ENCODE results near the gene COQ8B.
"Not testable (repeated sequence)": the region's sequence is repeated elsewhere in the genome, so short reads cannot be mapped to it uniquely, and the experiment has no call there.

The COQ8B gene

DNA sequence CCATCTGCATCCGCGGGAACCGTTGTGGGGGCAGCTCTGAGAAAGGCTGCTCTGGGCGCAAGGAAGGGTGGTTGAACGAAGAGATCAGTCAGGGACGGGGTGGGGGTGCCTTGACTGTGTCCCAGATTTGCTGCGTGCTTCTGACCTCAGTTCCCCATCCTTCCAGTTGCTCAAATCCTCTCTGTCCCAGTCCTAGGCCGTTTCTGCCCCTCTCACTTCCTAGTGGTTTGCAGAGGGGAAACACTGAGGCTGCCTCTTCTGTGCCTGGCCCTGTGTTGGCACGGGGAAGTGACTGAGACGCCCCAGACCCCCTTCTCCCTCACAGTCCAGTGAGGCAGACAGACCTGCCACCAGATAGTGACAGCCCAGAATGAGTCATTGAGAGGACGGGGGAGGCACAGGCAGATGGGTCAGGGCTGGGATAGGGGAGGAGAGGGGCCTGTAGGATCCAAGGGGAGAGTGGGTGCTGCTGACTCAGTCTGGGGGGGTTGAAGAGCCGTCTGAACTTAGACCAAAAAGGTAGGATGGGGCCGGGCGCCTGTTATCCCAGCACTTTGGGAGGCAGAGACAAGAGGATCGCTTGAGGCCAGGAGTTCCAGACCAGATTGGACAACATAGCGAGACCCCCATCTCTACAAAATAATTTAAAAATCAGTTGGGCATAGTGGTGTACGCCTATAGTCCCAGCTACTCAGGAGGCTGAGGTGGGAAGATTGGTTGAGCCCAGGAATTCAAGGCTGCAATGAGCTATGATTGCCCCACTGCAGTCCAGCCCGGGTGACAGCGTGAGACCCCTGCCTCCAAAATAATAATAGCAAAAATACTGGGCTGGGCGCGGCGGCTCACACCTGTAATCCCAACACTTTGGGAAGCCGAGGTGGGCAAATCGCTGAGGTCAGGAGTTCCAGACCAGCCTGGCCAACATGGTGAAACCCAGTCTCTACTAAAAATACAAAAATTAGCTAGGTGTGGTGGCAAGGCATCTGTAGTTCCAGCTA lies 52.7 kb downstream of the COQ8B start:
- DNase-seq = peak; percentile 46

DNA sequence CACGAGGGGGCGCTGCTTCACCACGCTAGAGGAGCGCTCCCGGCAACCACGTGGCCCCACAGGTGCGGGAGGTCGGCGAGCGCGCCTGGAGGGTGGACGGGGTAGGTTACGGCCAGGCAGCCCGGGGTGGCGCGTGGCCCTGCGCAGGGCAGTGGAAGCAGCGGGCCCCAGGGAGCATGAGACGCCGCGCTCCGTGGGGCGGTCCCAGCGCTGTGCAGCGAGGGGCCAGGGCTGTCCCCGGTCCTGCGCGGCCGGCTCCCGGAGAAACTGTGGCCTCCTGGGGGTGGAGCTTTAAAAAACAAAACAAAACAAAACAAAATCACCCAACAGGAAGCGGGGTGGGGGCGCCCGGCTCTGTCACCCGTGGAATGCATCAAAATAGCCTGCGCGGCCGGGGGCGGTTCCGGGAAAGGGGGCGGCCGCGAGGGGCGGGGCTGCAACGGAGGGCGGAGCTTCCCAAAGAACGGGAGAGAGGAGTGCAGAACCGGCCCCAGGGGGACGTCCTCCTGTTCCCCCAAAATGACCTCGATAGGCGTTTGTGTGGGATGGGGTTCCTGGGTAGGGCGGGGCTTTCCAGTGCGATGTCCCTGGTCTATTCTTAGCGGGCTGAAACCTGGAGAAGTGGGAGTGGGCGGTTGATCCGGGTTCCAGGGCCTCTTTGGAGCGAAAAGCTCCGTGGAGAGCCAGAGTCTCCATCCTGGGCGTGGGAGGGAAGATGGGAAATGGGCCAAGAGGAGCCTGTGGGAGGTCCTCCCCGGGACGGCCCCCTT lies 53.6 kb downstream of the COQ8B start:
- peak; percentile 97 for DNase-seq

DNA sequence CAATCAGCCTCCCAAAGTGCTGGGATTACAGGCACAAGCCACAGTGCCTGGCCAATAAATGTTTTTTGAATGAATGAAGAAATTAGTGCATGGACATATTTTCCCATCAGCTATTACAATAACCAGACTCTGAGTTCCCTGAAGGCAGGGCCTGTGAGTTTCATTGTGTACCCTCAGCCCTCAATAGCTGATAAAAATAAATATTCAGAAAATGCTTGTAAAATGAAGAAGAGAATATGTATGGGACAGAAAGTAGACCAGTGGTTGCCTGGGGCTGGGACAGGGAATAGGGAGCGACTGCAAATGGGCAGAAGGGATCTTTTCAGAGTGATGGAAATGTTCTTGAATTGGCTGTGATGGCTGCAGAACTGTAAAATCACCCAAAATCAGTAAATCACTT lies 55.1 kb downstream of the COQ8B start:
- DNase-seq = no peak

DNA sequence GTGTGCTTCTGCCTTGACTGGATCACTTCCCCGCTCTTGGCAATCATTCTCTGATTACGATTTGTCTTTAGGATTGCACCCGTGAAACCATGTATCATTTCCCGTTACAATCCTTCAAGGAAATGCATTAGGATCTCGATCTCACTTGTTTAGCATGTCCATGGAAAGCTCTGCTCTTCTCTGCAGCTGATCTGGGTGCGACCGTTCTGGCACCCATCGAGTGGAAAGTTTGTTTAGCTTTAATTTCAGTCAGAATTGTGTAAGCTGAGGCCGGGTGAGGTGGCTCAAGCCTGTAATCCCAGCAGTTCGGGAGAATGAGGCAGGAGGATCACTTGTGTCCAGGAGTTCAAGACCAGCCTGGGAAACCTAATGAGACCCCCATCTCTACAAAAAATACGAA lies 57.1 kb downstream of the COQ8B start:
- DNase-seq = no peak

DNA sequence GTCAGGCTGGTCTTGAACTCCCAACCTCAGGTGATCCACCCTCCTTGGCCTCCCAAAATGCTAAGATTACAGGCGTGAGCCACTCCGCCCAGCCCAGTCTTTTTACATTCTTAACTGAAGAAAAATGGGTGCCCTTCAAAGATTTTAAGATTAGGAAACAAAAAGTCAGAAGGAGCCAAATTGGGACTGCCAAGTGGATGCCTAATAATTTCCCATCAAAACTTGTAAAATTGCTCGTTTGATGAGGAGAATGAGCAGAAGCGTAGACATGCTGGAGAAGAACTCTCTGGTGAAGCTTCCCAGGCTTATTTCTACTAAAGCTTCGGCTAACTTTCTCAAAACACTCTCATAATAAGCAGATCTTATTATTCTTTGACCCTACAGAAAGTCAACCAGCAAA lies 57.6 kb downstream of the COQ8B start:
- DNase-seq = no peak

DNA sequence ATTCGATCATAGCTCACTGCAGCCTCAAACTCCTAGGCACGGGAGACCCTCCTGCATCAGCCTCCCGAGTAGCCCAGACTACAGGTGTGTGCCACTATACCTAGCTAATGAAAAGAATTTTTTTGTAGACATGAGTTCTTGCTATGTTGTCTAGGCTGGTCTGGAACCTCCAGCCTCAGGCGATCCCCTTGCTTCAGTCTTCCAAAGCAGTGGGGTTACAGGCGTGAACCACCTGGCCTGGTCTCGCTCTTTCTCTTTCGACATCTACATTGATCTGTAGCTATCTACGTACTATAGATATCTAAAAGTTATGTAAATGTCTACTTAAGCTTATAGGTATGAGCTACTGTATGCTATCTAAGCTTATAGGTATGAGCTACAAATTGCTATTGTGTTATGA lies 58.7 kb downstream of the COQ8B start:
- no peak for DNase-seq

DNA sequence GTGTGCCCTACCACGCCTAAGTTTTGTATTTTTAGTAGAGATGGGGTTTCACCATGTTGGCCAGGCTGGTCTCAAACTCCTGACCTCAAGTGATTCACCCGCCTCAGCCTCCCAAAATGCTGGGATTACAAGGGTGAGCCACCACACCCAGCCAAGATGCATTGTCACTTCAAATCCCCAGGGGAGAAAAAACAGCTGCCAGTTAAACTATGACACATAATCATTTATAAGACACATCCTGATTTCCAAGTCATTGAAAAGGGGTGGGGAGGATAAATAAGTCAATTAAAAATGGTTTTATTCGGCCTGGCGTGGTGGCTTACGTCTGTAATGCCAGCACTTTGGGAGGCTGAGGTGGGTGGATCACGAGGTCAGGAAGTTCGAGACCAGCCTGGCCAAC lies 61.0 kb downstream of the COQ8B start:
- DNase-seq = not testable (repeated sequence)

DNA sequence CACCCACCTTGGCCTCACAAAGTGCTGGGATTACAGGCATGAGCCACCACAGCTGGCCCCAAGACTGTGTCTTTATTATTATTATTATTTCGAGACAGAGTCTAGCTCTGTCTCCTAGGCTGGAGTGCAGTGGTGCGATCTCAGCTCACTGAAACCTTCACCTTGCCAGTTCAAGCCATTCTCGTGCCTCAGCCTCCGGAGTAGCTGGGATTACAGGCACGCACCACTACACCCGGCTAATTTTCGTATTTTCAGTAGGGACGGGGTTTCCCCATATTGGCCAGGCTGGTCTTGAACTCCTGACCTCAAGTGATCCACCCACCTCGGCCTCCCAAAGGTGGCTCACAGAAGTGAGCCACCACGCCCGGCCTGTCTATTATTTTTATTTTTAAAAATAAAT lies 64.4 kb downstream of the COQ8B start:
- DNase-seq = not testable (repeated sequence)

DNA sequence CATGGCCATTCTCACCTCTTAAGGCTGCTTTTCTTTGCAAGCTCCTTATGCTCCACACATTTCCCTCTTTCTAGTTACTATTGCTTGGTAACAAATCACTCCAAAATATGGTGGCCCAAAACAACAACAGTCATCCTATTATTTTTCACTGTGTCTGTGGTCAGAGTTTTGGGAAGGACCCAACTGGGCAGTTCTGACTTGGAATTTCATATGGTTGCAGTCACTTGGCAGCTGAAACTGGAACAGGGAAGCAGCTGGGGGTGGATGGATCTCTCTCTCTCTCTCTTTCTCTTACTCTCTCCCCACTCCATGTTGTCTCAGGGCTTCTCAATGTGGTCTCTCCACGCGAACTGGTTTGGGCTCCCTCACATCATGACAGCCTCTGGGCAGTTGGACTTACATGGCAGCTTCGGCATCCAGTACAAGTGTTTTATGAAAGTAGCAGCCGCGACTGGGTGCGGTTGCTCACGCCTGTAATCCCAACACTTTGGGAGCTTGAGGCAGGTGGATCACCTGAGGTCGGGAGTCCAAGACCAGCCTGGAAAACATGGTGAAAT lies 65.9 kb downstream of the COQ8B start:
- DNase-seq = no peak

DNA sequence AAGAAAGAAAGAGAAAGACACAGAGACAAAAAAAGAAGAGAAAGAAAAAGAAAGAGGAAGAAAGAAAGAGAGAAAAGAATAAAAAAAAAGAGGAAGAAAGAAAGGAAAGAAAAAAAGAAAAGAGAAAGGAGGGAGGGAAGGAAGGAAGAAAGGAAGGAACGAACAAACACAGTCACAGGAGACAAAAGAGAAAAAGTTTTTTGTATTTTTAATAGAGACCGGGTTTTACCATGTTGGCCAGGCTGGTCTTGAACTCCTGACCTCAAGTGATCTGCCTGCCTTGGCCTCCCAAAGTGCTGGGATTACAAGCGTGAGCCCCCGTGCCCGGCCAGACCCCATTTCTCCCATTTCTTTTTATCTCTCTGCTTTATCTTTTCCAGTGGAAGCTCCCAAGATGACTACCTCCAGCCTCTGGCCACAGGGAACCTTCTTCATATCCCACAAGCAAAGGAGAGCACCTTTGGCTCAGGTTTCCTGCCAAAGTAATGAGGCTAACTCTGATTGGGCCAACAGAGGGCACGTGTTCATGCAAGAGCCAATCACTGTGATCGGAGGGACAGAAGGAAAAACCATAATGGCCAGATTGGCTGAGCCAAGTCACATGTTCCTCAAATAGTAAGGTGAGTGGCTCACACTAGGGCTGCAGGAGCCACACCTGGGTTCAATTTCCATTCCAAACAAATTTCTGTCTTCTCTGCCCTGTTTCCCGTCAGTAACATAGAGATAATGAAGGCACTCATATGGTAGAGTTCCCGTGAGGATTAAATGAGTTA lies 66.6 kb downstream of the COQ8B start:
- DNase-seq = peak; percentile 53

DNA sequence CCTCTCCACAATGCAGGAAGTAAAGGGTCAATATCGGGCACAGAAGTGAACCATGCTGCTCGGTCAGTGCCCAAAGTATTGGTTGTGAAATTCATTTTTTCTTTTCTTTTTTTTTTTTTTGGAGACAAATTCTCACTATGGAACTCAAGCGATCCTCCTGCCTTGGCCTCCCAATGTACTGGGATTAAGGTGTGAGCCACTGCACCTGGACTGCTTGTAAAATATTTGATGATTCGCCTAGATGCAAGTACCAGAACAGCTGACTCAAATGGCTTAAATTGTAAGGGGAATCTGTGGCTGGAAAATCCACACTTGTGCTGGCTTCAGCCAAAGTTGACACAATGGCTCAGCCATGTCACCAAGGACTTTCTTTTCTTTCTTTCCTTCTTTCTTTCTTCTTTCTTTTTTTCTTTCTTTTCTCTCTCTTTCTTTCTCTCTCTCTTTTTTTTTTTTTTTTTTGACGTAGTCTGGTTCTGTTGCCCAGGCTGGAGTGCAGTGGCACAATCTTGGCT lies 69.9 kb downstream of the COQ8B start:
- DNase-seq = peak; percentile 82

DNA sequence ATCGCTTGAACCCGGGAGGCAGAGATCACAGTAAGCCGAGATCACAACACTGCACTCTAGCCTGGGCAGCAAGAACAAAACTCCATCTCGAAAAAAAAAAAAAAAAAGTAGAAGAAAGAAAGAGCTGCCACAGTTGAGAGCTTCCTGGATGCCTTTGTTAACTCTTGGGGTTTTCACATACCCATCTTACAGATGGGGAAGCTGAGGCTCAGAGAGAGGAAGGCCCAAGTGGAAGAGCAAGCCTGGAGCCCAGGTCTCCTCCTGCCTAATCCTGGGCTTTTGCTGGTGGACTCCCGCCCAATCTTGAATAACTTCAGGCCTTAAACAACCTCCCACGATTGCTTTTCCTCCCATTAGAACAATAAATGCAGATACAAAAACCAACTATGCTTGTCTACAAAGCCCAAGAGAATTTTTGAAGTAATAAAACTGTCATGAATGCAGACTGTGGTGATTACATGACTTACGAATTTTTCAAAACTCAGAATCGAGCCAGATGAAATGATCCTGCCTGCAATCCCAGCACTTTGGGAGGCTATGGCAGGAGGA lies 73.9 kb downstream of the COQ8B start:
- DNase-seq = no peak

DNA sequence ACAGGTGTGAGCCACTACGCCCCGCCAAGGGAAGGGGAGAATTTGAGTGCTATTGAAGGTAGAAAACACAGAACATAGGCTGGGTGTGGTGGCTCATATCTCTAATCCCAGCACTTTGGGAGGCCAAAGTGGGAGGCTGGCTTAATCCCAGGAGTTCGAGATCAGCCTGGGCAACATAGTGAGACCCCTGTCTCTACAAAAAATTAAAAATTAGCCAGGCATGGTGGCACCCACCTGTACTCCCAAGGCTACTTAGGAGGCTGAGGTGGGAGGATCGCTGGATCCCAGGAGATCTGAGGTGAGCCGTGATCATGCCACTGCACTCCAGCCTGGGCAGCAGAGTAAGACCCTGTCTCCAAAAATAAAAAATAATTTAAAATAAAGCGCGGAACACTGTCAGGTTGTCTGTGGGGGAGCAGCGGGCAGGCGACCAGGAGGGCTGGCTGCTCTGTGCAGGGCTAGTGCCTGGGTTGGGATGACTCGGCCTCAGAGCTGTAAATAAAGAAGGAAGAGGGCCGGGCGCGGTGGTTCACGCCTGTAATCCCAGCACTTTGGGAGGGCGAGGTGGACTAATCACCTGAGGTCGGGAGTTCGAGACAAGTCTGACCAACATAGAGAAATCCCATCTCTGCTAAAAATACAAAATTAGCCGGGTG lies 74.5 kb downstream of the COQ8B start:
- DNase-seq = no peak

Data from DMS53 (cell line).